H9 (cell line): ENCODE results near the gene SYNPO. TPM values are rescaled to one million over a fixed set of nuclear protein-coding genes. Genes with fewer than 3 reads are reported as not detected.

ENCODE experiments used
- DNase-seq: peaks from one replicate; pipeline ENCODE4 v3.0.0-alpha.2; 2017
- H2AFZ ChIP-seq: one replicate; pipeline ENCODE4 v1.6.1; 2013; ENCODE audit warnings: mild to moderate bottlenecking, low read length, control low read depth, moderate library complexity
- H2AK5ac ChIP-seq: 2 replicates; pipeline ENCODE4 v1.6.1; 2013; ENCODE audit warnings: low read length, control low read depth, mixed read lengths; ENCODE audit not compliant: insufficient read length
- H2BK120ac ChIP-seq: one replicate; pipeline ENCODE4 v1.6.1; 2013; ENCODE audit warnings: low read depth, mild to moderate bottlenecking, low read length, control low read depth, inconsistent platforms; ENCODE audit not compliant: poor library complexity, severe bottlenecking
- H2BK12ac ChIP-seq: 2 replicates; pipeline ENCODE4 v1.6.1; 2013; ENCODE audit warnings: low read length, control low read depth, mixed read lengths, low read depth; ENCODE audit not compliant: insufficient read length
- H2BK15ac ChIP-seq: 2 replicates; pipeline ENCODE4 v1.6.1; 2013; ENCODE audit warnings: low read depth, low read length, control low read depth
- H2BK20ac ChIP-seq: one replicate; pipeline ENCODE4 v1.6.1; 2013; ENCODE audit warnings: low read depth, mild to moderate bottlenecking, low read length, control low read depth, inconsistent platforms; ENCODE audit not compliant: poor library complexity, severe bottlenecking
- H2BK5ac ChIP-seq: 2 replicates; pipeline ENCODE4 v1.6.1; 2013; ENCODE audit warnings: low read length, control low read depth, mixed read lengths; ENCODE audit not compliant: insufficient read length
- H3K14ac ChIP-seq: 2 replicates; pipeline ENCODE4 v1.6.1; 2013; ENCODE audit warnings: low read length, control low read depth; ENCODE audit not compliant: insufficient read depth
- H3K18ac ChIP-seq: 2 replicates; pipeline ENCODE4 v1.6.1; 2013; ENCODE audit warnings: low read depth, mild to moderate bottlenecking, mixed read lengths, low read length, control low read depth; ENCODE audit not compliant: insufficient read length
- H3K23ac ChIP-seq: 2 replicates; pipeline ENCODE4 v1.6.1; 2013; ENCODE audit warnings: low read length, control low read depth, mixed read lengths, low read depth; ENCODE audit not compliant: insufficient read length
- H3K23me2 ChIP-seq: 2 replicates; pipeline ENCODE4 v1.6.1; 2013; ENCODE audit warnings: low read depth, mild to moderate bottlenecking, mixed read lengths, low read length, control low read depth; ENCODE audit not compliant: insufficient read length, poor library complexity, severe bottlenecking
- H3K27ac ChIP-seq: 2 replicates; pipeline ENCODE4 v1.5.1; 2013; ENCODE audit warnings: low read length, control low read depth, mixed read lengths, low read depth; ENCODE audit not compliant: insufficient read length
- H3K27me3 ChIP-seq: 2 replicates; pipeline ENCODE4 v1.6.1; 2013; ENCODE audit warnings: low read length, control low read depth, inconsistent platforms; ENCODE audit not compliant: insufficient read depth
- H3K4ac ChIP-seq: 2 replicates; pipeline ENCODE4 v1.6.1; 2013; ENCODE audit warnings: low read depth, mild to moderate bottlenecking, control low read depth, inconsistent platforms, low read length, moderate library complexity
- H3K4me1 ChIP-seq: 2 replicates; pipeline ENCODE4 v1.6.1; 2013; ENCODE audit warnings: low read length, control low read depth, inconsistent platforms; ENCODE audit not compliant: insufficient read depth
- H3K4me2 ChIP-seq: 2 replicates; pipeline ENCODE4 v1.6.1; 2013; ENCODE audit warnings: low read length, control low read depth, mixed read lengths; ENCODE audit not compliant: insufficient read length, insufficient read depth
- H3K56ac ChIP-seq: 2 replicates; pipeline ENCODE4 v1.6.1; 2013; ENCODE audit warnings: low read depth, mild to moderate bottlenecking, mixed read lengths, low read length, control low read depth; ENCODE audit not compliant: insufficient read length
- H3K79me1 ChIP-seq: 2 replicates; pipeline ENCODE4 v1.6.1; 2013; ENCODE audit warnings: low read depth, mild to moderate bottlenecking, moderate library complexity, low read length, control low read depth, inconsistent platforms; ENCODE audit not compliant: insufficient read depth, poor library complexity, severe bottlenecking
- H3K79me2 ChIP-seq: 2 replicates; pipeline ENCODE4 v1.6.1; 2013; ENCODE audit warnings: low read length, control low read depth, inconsistent platforms; ENCODE audit not compliant: insufficient read depth
- H3K9ac ChIP-seq: 2 replicates; pipeline ENCODE4 v1.6.1; 2013; ENCODE audit warnings: low read length, control low read depth, mixed read lengths; ENCODE audit not compliant: insufficient read length; ENCODE audit errors: extremely low read depth
- H3K9me3 ChIP-seq: one replicate; pipeline ENCODE4 v1.6.1; 2013; ENCODE audit warnings: low read depth, low read length, inconsistent platforms; ENCODE audit not compliant: control insufficient read depth
- H3T11ph ChIP-seq: one replicate; pipeline ENCODE4 v1.6.1; 2013; ENCODE audit warnings: mild to moderate bottlenecking, low read length, control low read depth, inconsistent platforms
- H4K20me1 ChIP-seq: one replicate; pipeline ENCODE4 v1.6.1; 2013; ENCODE audit not compliant: control insufficient read depth, insufficient read length, insufficient read depth
- H4K5ac ChIP-seq: 2 replicates; pipeline ENCODE4 v1.6.1; 2013; ENCODE audit warnings: low read depth, mild to moderate bottlenecking, mixed read lengths, low read length, control low read depth; ENCODE audit not compliant: insufficient read length
- H4K8ac ChIP-seq: replicated peaks from 2 replicates; pipeline ENCODE4 v1.6.1; 2013; ENCODE audit warnings: low read length, control low read depth, mixed read lengths, low read depth; ENCODE audit not compliant: insufficient read length
- H4K91ac ChIP-seq: 2 replicates; pipeline ENCODE4 v1.6.1; 2013; ENCODE audit warnings: low read depth, mild to moderate bottlenecking, moderate library complexity, mixed read lengths, low read length, control low read depth; ENCODE audit not compliant: insufficient read length
- H3K27ac Mint-ChIP-seq, 3 experiments: 2 replicates in 2 of 3; 3 replicates in 1 of 3; pipeline ENCODE4 v1.8.0; 2020 to 2021; ENCODE audit warnings: mixed read lengths in 3 of 3, mild to moderate bottlenecking in 1 of 3, moderate library complexity in 1 of 3
- H3K27me3 Mint-ChIP-seq: 2 replicates; pipeline ENCODE4 v1.8.0; 2021; ENCODE audit warnings: low read depth, mild to moderate bottlenecking, moderate library complexity, mixed read lengths
- H3K36me3 Mint-ChIP-seq, 3 experiments: 2 replicates in 2 of 3; 3 replicates in 1 of 3; pipeline ENCODE4 v1.8.0; 2020 to 2021; ENCODE audit warnings: low read depth in 3 of 3, mixed read lengths in 3 of 3; ENCODE audit not compliant: insufficient read depth in 1 of 3
- H3K4me1 Mint-ChIP-seq, 2 experiments: 2 replicates each; pipeline ENCODE4 v1.8.0; 2020; ENCODE audit warnings: mixed read lengths in 2 of 2
- H3K4me3 Mint-ChIP-seq, 2 experiments: 2 replicates in 1 of 2; 3 replicates in 1 of 2; pipeline ENCODE4 v1.8.0; 2020 to 2021; ENCODE audit warnings: mild to moderate bottlenecking in 2 of 2, mixed read lengths in 2 of 2, moderate library complexity in 1 of 2
- H3K9me3 Mint-ChIP-seq, 2 experiments: 2 replicates in 1 of 2; 3 replicates in 1 of 2; pipeline ENCODE4 v1.8.0; 2020; ENCODE audit warnings: mild to moderate bottlenecking in 2 of 2, mixed read lengths in 2 of 2, moderate library complexity in 1 of 2
- WGBS: extraction: QIAGEN DNeasy Blood & Tissue Kit; methylation state at CpG from one replicate; pipeline ENCODE4 v1.1.7; 2013; ENCODE audit warnings: missing lambda C conversion rate, low lambda C conversion rate, mixed read lengths; ENCODE audit not compliant: insufficient read length; ENCODE audit errors: extremely low coverage; 5-methylcytosine and 5-hydroxymethylcytosine counted together
- total RNA-seq: library from RNA; stranded (reverse); gene quantifications from 2 replicates; pipeline ENCODE4 v1.2.1, GENCODE V29; 2021
- TF ChIP-seq, protein P1 (sequence below): fragments of 200-600 bp; sonication (generic); conservative IDR thresholded peaks from 3 replicates; pipeline ENCODE4 v1.8.0; 2021; ENCODE audit warnings: antibody characterized with exemption, mild to moderate bottlenecking

The SYNPO gene
- total RNA-seq, 1 experiment from 2014 or later: 1.7 TPM

DNA sequence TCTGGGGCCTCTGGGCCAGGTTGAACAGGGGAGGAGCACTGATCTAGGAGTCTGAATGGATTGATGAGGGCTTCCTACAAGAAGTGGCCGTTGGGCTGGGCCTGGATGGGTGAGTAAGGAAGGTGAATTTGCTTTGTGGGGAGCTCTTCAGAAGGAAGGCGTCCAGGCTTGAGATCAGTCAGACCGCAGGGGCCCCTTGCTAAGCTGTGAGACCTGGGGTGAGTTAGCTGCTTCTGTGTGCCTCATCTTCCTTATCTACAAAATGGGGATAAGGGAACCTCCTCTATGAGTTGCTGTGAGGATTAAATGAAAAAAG, 1.1 kb upstream of the SYNPO start:
- no peak overlapping the region for H3K4ac ChIP-seq
- H2BK20ac ChIP-seq: no peak overlapping the region
- H4K91ac ChIP-seq: no peak overlapping the region
- no peak overlapping the region for H4K8ac ChIP-seq
- peaks cover under 1% of the 10 kb centered on the region; the same call in 1 of the 2 replicates for H3K4me1 ChIP-seq
- no peaks in the 10 kb centered on the region for H4K20me1 ChIP-seq
- no peak overlapping the region for H2BK15ac ChIP-seq
- H3K23me2 ChIP-seq: no peaks in the 10 kb centered on the region
- Mint-ChIP-seq H3K4me1 (peaks cover 46 to 60% of the 10 kb centered on the region in 2 experiments), H3K9me3 (no peaks in the 10 kb centered on the region), H3K36me3 (no peaks in the 10 kb centered on the region), H3K27me3 (peaks cover 2% of the 10 kb centered on the region; the same call in 1 of the 2 replicates), H3K27ac (peak overlapping the region in 2 of 3 experiments; percentile 11 to 17; a peak in 2 of 7 replicates), H3K4me3 (no peak overlapping the region)
- H2AFZ ChIP-seq: no peak overlapping the region
- H3K4me2 ChIP-seq: no peak overlapping the region
- DNase-seq: no peak
- no peak overlapping the region for H3K9ac ChIP-seq
- no peak overlapping the region for H3K14ac ChIP-seq
- H3K27ac ChIP-seq: no peak overlapping the region
- H3K23ac ChIP-seq: no peak overlapping the region
- H3T11ph ChIP-seq: no peak overlapping the region
- H3K56ac ChIP-seq: no peak overlapping the region
- no peak overlapping the region for H2BK5ac ChIP-seq
- no peaks in the 10 kb centered on the region for H3K79me2 ChIP-seq
- H2AK5ac ChIP-seq: no peak overlapping the region
- H3K79me1 ChIP-seq: no peaks in the 10 kb centered on the region
- H4K5ac ChIP-seq: no peak overlapping the region
- H3K9me3 ChIP-seq: no peaks in the 10 kb centered on the region
- H2BK120ac ChIP-seq: no peak overlapping the region
- TF ChIP-seq, protein P1, sequence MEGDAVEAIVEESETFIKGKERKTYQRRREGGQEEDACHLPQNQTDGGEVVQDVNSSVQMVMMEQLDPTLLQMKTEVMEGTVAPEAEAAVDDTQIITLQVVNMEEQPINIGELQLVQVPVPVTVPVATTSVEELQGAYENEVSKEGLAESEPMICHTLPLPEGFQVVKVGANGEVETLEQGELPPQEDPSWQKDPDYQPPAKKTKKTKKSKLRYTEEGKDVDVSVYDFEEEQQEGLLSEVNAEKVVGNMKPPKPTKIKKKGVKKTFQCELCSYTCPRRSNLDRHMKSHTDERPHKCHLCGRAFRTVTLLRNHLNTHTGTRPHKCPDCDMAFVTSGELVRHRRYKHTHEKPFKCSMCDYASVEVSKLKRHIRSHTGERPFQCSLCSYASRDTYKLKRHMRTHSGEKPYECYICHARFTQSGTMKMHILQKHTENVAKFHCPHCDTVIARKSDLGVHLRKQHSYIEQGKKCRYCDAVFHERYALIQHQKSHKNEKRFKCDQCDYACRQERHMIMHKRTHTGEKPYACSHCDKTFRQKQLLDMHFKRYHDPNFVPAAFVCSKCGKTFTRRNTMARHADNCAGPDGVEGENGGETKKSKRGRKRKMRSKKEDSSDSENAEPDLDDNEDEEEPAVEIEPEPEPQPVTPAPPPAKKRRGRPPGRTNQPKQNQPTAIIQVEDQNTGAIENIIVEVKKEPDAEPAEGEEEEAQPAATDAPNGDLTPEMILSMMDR: no peak
- no peak overlapping the region for H3K18ac ChIP-seq
- no peaks in the 10 kb centered on the region for H3K27me3 ChIP-seq
- no CpG with 5 or more reads among the region's 3 CpGs for WGBS
- H2BK12ac ChIP-seq: no peak overlapping the region
